ENCODE measurements around the gene VPS39. TPM values are rescaled to one million over a fixed set of nuclear protein-coding genes. Genes with fewer than 3 reads are reported as not detected.

VPS39 gene
- 42.8 and 43.8 TPM in 2 replicates for total RNA-seq

GRCh38 chr15:42207674-42208579 is at the start of gene VPS39:
TSS of gene VPS39 (minus strand) at chr15:42208304. CDS start at chr15:42208153, 151 bp downstream.

GRCh38 chr15:42156243-42156922 is 51.7 kb downstream of the VPS39 start, which contains the start of gene PLA2G4F:
TSS of gene PLA2G4F (minus strand) at chr15:42156636. CDS start at chr15:42156549, 87 bp downstream.

Other genes with a start within 250 kb of the VPS39 start
- gene EHD4, start 235.7 kb downstream of the VPS39 start, total RNA-seq, result 7.0 and 10.9 TPM in 2 replicates
- gene PLA2G4E, start 187.3 kb downstream of the VPS39 start, total RNA-seq, result not detected in 2 replicates
- gene PLA2G4D, start 113.7 kb downstream of the VPS39 start, total RNA-seq, result not detected in 2 replicates
- gene PLA2G4F, start 51.7 kb downstream of the VPS39 start, total RNA-seq, result under 0.01 TPM in 1 of 2 replicates, not detected in the other
- 13.7 and 14.8 TPM in 2 replicates for gene GANC, start 64.9 kb upstream of the VPS39 start, total RNA-seq
- gene TMEM87A, start 65.1 kb upstream of the VPS39 start, total RNA-seq, result 35.9 and 40.4 TPM in 2 replicates
- 1.7 and 3.2 TPM in 2 replicates for gene CAPN3, start 151.2 kb upstream of the VPS39 start, total RNA-seq